Esophagus muscularis mucosa (tissue), 4 donors: ENCODE results near the gene GSTM3.

ENCODE experiments used
- CTCF ChIP-seq, 3 experiments: fragments of 200-600 bp in 2 of 3; fragments of 450-650 bp in 1 of 3; sonication (generic) in 2 of 3; IDR thresholded peaks; one replicate each; pipeline ENCODE4 v1.5.1; 2017 to 2019; ENCODE audit warnings: antibody characterized with exemption in 3 of 3, mild to moderate bottlenecking in 2 of 3, moderate library complexity in 1 of 3
- EP300 ChIP-seq: sonication (generic); formaldehyde crosslinking; IDR thresholded peaks from one replicate; pipeline ENCODE4 v1.6.1; 2017; ENCODE audit warnings: antibody characterized with exemption
- POLR2A ChIP-seq: fragments of 450-650 bp; IDR thresholded peaks from one replicate; pipeline ENCODE4 v1.6.1; 2017; ENCODE audit warnings: antibody characterized with exemption, moderate library complexity, mild to moderate bottlenecking, low read depth
- POLR2AphosphoS5 ChIP-seq, 2 donors: sonication (generic); formaldehyde crosslinking; IDR thresholded peaks; one replicate each; pipeline ENCODE4 v1.6.1; 2017; ENCODE audit warnings: antibody characterized with exemption in 2 of 2

- no peak for TF ChIP-seq POLR2A
- no peak for TF ChIP-seq CTCF (IDR thresholded peaks at IDR 0.05)
- TF ChIP-seq EP300: no peak
- no peak for TF ChIP-seq POLR2AphosphoS5 (IDR thresholded peaks at IDR 0.05)
Measured at GRCh38 chr1:109749221-109749620, 8.4 kb upstream of the GSTM3 start.
